Measurements from ENCODE around the gene GLCCI1. TPM values are rescaled to one million over a fixed set of nuclear protein-coding genes. Genes with fewer than 3 reads are reported as not detected.

GLCCI1 gene
- polyA plus RNA-seq, 1 donor from 2014 or later: 37.2 TPM

DNA sequence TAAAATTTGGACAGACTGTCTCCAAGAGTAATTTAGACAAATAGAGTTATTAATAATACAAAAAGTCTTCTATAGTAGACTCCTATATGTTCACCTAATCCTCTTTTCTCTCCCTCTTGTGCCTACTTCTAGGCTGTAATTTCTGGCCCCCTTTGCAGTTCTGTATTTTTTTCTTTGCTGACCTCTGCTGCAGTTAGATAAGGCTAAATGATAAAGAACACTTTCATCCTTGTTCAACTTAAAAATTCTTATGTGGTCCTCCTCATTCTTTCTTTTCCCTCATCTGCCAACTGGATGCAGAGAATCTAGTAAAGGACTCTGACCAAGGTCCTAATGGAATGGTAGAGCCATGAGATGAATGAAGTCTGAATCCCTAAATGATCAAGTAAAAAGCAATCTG is 20.1 kb downstream of the GLCCI1 start:
- Histone ChIP-seq H3F3A (ENCODE audit: insufficient read depth, low read length, poor library complexity, severe bottlenecking) (no peaks in the 10 kb centered on the region), H3K27me3 (ENCODE audit: insufficient read depth, low read depth, low read length) (no peaks in the 10 kb centered on the region), H3K9me2 (ENCODE audit: insufficient read depth, low read length) (no peaks in the 10 kb centered on the region), H3K9me3 (ENCODE audit: low read length) (peaks cover 3% of the 10 kb centered on the region), H3K9ac (ENCODE audit: low read length) (no peak overlapping the region), H3K36me3 (ENCODE audit: insufficient read depth, low read length) (no peaks in the 10 kb centered on the region), H3K4me2 (ENCODE audit: low read length) (no peak overlapping the region), H3K4me3 (ENCODE audit: low read length) (no peak overlapping the region), H3K27ac (ENCODE audit: low read length) (no peak overlapping the region), H4K20me1 (ENCODE audit: insufficient read depth) (no peaks in the 10 kb centered on the region), H2AFZ (ENCODE audit: low read depth, low read length) (no peak overlapping the region), H3K79me2 (replicated peaks; ENCODE audit: insufficient read depth, low read length) (peaks cover 84% of the 10 kb centered on the region)
- TF ChIP-seq MXI1 (conservative IDR thresholded peaks at IDR 0.05; ENCODE audit: poor library complexity, severe bottlenecking): no peak
- TF ChIP-seq, protein P1, sequence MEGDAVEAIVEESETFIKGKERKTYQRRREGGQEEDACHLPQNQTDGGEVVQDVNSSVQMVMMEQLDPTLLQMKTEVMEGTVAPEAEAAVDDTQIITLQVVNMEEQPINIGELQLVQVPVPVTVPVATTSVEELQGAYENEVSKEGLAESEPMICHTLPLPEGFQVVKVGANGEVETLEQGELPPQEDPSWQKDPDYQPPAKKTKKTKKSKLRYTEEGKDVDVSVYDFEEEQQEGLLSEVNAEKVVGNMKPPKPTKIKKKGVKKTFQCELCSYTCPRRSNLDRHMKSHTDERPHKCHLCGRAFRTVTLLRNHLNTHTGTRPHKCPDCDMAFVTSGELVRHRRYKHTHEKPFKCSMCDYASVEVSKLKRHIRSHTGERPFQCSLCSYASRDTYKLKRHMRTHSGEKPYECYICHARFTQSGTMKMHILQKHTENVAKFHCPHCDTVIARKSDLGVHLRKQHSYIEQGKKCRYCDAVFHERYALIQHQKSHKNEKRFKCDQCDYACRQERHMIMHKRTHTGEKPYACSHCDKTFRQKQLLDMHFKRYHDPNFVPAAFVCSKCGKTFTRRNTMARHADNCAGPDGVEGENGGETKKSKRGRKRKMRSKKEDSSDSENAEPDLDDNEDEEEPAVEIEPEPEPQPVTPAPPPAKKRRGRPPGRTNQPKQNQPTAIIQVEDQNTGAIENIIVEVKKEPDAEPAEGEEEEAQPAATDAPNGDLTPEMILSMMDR (IDR thresholded peaks at IDR 0.05; ENCODE audit: poor library complexity, severe bottlenecking): no peak
- no peak for TF ChIP-seq SMC3 (conservative IDR thresholded peaks at IDR 0.05; ENCODE audit: poor library complexity)
- TF ChIP-seq EP300 (conservative IDR thresholded peaks at IDR 0.05; ENCODE audit: poor library complexity, severe bottlenecking): no peak
- TF ChIP-seq TAF1 (IDR thresholded peaks at IDR 0.05; ENCODE audit: low read depth): no peak
- TF ChIP-seq RAD21 (conservative IDR thresholded peaks at IDR 0.05): no peak
- no peak for TF ChIP-seq REST (IDR thresholded peaks at IDR 0.05; ENCODE audit: borderline replicate concordance)
- no peak for TF ChIP-seq EZH2 (IDR thresholded peaks at IDR 0.05; ENCODE audit: borderline replicate concordance, insufficient read depth, low read length, poor library complexity, severe bottlenecking)
- no peak for TF ChIP-seq POLR2AphosphoS5 (IDR thresholded peaks at IDR 0.05)

DNA sequence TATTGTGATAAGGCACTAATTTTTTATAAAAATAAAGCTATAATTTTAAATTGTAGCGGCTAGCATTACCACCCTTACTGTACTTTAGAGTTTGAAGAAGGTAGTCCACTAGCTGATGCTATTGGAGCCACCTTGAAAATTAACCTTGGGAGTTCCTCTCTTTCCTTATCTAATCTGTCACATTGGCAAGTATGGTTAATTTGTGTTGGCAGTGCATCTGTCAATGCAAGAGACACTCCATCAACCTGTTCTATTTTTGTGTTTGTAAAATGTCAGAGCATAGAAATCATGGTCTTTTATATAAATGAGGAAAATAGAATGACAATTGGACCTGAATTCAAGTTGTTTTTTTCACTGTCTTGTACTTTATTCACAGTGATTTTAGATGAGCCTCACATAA is 20.5 kb downstream of the GLCCI1 start:
- Histone ChIP-seq H3K79me2 (replicated peaks; ENCODE audit: insufficient read depth, low read length) (peaks cover 84% of the 10 kb centered on the region), H3K4me2 (ENCODE audit: low read length) (no peak overlapping the region), H3K4me3 (ENCODE audit: low read length) (no peak overlapping the region)

More for the DNA sequence above, 20.5 kb downstream of the GLCCI1 start:
- no peak overlapping the region for H3K9ac ChIP-seq (ENCODE audit: low read length)
- no peaks in the 10 kb centered on the region for H3F3A ChIP-seq (ENCODE audit: insufficient read depth, low read length, poor library complexity, severe bottlenecking)
- no peak overlapping the region for H2AFZ ChIP-seq (ENCODE audit: low read depth, low read length)
- H3K27me3 ChIP-seq (ENCODE audit: insufficient read depth, low read depth, low read length): no peaks in the 10 kb centered on the region
- H3K36me3 ChIP-seq (ENCODE audit: insufficient read depth, low read length): no peaks in the 10 kb centered on the region
- TF ChIP-seq EP300 (conservative IDR thresholded peaks at IDR 0.05; ENCODE audit: poor library complexity, severe bottlenecking): peak; percentile 59
- TF ChIP-seq EZH2 (IDR thresholded peaks at IDR 0.05; ENCODE audit: borderline replicate concordance, insufficient read depth, low read length, poor library complexity, severe bottlenecking): no peak
- TF ChIP-seq POLR2AphosphoS5 (IDR thresholded peaks at IDR 0.05): peak; percentile 58
- no peak for TF ChIP-seq REST (IDR thresholded peaks at IDR 0.05; ENCODE audit: borderline replicate concordance)
- TF ChIP-seq, protein P1 (IDR thresholded peaks at IDR 0.05; ENCODE audit: poor library complexity, severe bottlenecking): no peak
- no peak for TF ChIP-seq TAF1 (IDR thresholded peaks at IDR 0.05; ENCODE audit: low read depth)
- no peak for TF ChIP-seq MXI1 (conservative IDR thresholded peaks at IDR 0.05; ENCODE audit: poor library complexity, severe bottlenecking)
- no peak for TF ChIP-seq RAD21 (conservative IDR thresholded peaks at IDR 0.05)
- no peak for TF ChIP-seq SMC3 (conservative IDR thresholded peaks at IDR 0.05; ENCODE audit: poor library complexity)
- H3K9me2 ChIP-seq (ENCODE audit: insufficient read depth, low read length): no peaks in the 10 kb centered on the region
- no peak overlapping the region for H3K27ac ChIP-seq (ENCODE audit: low read length)
- peaks cover 3% of the 10 kb centered on the region for H3K9me3 ChIP-seq (ENCODE audit: low read length)
- H4K20me1 ChIP-seq (ENCODE audit: insufficient read depth): no peaks in the 10 kb centered on the region
